ENCODE results near the gene CACNA2D3. TPM values are rescaled to one million over a fixed set of nuclear protein-coding genes. Genes with fewer than 3 reads are reported as not detected.

Gene CACNA2D3
- total and polyA plus RNA-seq, 5 donors = 29.2 to 64.5 (median 42.4) TPM

GRCh38 chr3:54660714-54661132, 538.4 kb downstream of the CACNA2D3 start:
- 38% methylated on average over 9 of the region's 9 CpGs for WGBS
- intact Hi-C loops (cut with DNase I) = no loop called here
- no peak overlapping the region for H3K4me3 ChIP-seq (ENCODE audit: low read length)

GRCh38 chr3:54661151-54661550, 538.8 kb downstream of the CACNA2D3 start:
- Histone ChIP-seq H3K9me3 (ENCODE audit: control insufficient read depth, low read length) (no peaks in the 10 kb centered on the region), H3K27me3 (ENCODE audit: control insufficient read depth, insufficient read depth) (no peaks in the 10 kb centered on the region), H3K4me1 (ENCODE audit: control insufficient read depth, insufficient read depth, low read length) (no peaks in the 10 kb centered on the region), H3K4me3 (ENCODE audit: low read length) (no peak overlapping the region), H3K27ac (ENCODE audit: low read length) (peak overlapping the region; percentile 32)
- DNase-seq = no peak
- WGBS = 55% methylated on average over 3 of the region's 3 CpGs
- ATAC-seq = no peak
- intact Hi-C loops (cut with DNase I) = no loop called here

More at GRCh38 chr3:54660714-54661132, 538.4 kb downstream of the CACNA2D3 start:
- Histone ChIP-seq H3K9me3 (ENCODE audit: control insufficient read depth, low read length) (no peaks in the 10 kb centered on the region), H3K27me3 (ENCODE audit: control insufficient read depth, insufficient read depth) (no peaks in the 10 kb centered on the region), H3K27ac (ENCODE audit: low read length) (peak overlapping the region; percentile 32), H3K4me1 (ENCODE audit: control insufficient read depth, insufficient read depth, low read length) (no peaks in the 10 kb centered on the region)
- DNase-seq (peak; percentile 37 to 63 (median 57)), ATAC-seq (peak; percentile 69 to 79)

GRCh38 chr3:54663501-54664011, 541.2 kb downstream of the CACNA2D3 start:
- no peak overlapping the region for H3K4me3 ChIP-seq (ENCODE audit: low read length)
- H3K27me3 ChIP-seq (ENCODE audit: control insufficient read depth, insufficient read depth) = no peaks in the 10 kb centered on the region
- intact Hi-C loops (cut with DNase I) = no loop called here
- ATAC-seq (no peak), DNase-seq (no peak)
- H3K9me3 ChIP-seq (ENCODE audit: control insufficient read depth, low read length) = no peaks in the 10 kb centered on the region
- WGBS = 86% methylated on average over 4 of the region's 4 CpGs
- no peak overlapping the region for H3K27ac ChIP-seq (ENCODE audit: low read length)
- H3K4me1 ChIP-seq (ENCODE audit: control insufficient read depth, insufficient read depth, low read length) = no peaks in the 10 kb centered on the region

GRCh38 chr3:54665016-54665600, 542.8 kb downstream of the CACNA2D3 start:
- WGBS = 88% methylated on average over 8 of the region's 8 CpGs
- DNase-seq (no peak), ATAC-seq (no peak)
- intact Hi-C loops (cut with DNase I) = no loop called here
- no peak overlapping the region for H3K27ac ChIP-seq (ENCODE audit: low read length)
- no peak overlapping the region for H3K4me3 ChIP-seq (ENCODE audit: low read length)
- no peaks in the 10 kb centered on the region for H3K27me3 ChIP-seq (ENCODE audit: control insufficient read depth, insufficient read depth)
- no peaks in the 10 kb centered on the region for H3K9me3 ChIP-seq (ENCODE audit: control insufficient read depth, low read length)
- no peaks in the 10 kb centered on the region for H3K4me1 ChIP-seq (ENCODE audit: control insufficient read depth, insufficient read depth, low read length)

- Histone ChIP-seq H3K9me3 (ENCODE audit: control insufficient read depth, low read length) (no peaks in the 10 kb centered on the region), H3K4me1 (ENCODE audit: control insufficient read depth, insufficient read depth, low read length) (peaks cover 7% of the 10 kb centered on the region), H3K27me3 (ENCODE audit: control insufficient read depth, insufficient read depth) (no peaks in the 10 kb centered on the region), H3K27ac (ENCODE audit: low read length) (no peak overlapping the region), H3K4me3 (ENCODE audit: low read length) (no peak overlapping the region)
- DNase-seq (no peak), ATAC-seq (no peak)
- intact Hi-C loops (cut with DNase I) = no loop called here
- 84% methylated on average over 3 of the region's 3 CpGs for WGBS
Observed at GRCh38 chr3:54668236-54668635, 545.9 kb downstream of the CACNA2D3 start.

GRCh38 chr3:54670201-54671000, 548.0 kb downstream of the CACNA2D3 start:
- H3K4me1 ChIP-seq (ENCODE audit: control insufficient read depth, insufficient read depth, low read length) = peaks cover 7% of the 10 kb centered on the region
- H3K4me3 ChIP-seq (ENCODE audit: low read length) = no peak overlapping the region
- no peaks in the 10 kb centered on the region for H3K27me3 ChIP-seq (ENCODE audit: control insufficient read depth, insufficient read depth)
- intact Hi-C loops (cut with DNase I) = no loop called here
- H3K9me3 ChIP-seq (ENCODE audit: control insufficient read depth, low read length) = no peaks in the 10 kb centered on the region
- ATAC-seq (no peak), DNase-seq (no peak)
- H3K27ac ChIP-seq (ENCODE audit: low read length) = no peak overlapping the region
- WGBS = 80% methylated on average over 8 of the region's 8 CpGs

- intact Hi-C loops (cut with DNase I) = no loop called here
- ATAC-seq (no peak), DNase-seq (no peak)
- Histone ChIP-seq H3K4me1 (ENCODE audit: control insufficient read depth, insufficient read depth, low read length) (peaks cover 7% of the 10 kb centered on the region), H3K27me3 (ENCODE audit: control insufficient read depth, insufficient read depth) (no peaks in the 10 kb centered on the region), H3K27ac (ENCODE audit: low read length) (no peak overlapping the region), H3K4me3 (ENCODE audit: low read length) (no peak overlapping the region), H3K9me3 (ENCODE audit: control insufficient read depth, low read length) (no peaks in the 10 kb centered on the region)
- 17% methylated on average over 2 of the region's 2 CpGs for WGBS
Observed at GRCh38 chr3:54671511-54671910, 549.2 kb downstream of the CACNA2D3 start.

DNA sequence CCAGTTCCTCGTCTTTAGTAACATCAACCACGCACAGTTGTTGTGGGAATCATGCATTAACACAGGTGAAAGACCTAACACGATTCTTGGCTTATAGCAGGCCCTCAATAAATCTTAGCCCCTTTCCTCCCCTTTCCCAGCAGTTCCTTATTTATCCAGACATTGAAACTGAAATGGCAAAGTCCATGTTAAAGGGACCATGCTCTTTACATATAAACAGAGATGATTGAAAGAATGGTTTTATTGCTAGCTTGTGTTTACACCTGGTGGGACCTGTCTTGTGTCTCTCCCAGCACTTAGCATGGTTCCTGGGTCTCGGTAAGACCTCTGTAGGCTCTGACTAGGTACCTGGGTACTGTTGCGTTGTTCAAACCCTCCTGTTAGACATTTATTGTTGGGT, 553.7 kb downstream of the CACNA2D3 start:
- Histone ChIP-seq H3K27me3 (ENCODE audit: control insufficient read depth, insufficient read depth) (no peaks in the 10 kb centered on the region), H3K9me3 (ENCODE audit: control insufficient read depth, low read length) (no peaks in the 10 kb centered on the region)
- WGBS = 86% methylated on average over 5 of the region's 5 CpGs

DNA sequence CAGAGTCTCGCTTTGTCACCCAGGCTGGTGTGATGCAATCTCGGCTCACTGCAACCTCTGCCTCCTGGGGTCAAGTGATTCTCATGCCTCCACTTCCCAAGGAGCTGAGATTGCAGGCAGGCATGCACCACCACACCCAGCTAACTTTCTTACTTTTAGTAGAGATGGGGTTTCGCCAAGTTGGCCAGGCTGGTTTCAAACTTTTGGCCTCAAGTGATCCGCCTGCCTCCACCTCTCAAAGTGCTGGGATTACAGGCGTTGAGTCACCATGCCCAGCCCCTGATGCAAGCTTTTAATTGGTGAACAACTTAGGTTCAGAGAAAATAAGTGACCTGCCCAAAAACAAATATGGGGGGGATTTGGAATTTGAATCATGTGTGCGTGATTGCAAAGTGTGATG, 559.4 kb downstream of the CACNA2D3 start:
- intact Hi-C loops (cut with DNase I) = no loop called here
- Histone ChIP-seq H3K4me1 (ENCODE audit: control insufficient read depth, insufficient read depth, low read length) (no peaks in the 10 kb centered on the region), H3K27ac (ENCODE audit: low read length) (no peak overlapping the region), H3K9me3 (ENCODE audit: control insufficient read depth, low read length) (no peaks in the 10 kb centered on the region), H3K4me3 (ENCODE audit: low read length) (no peak overlapping the region), H3K27me3 (ENCODE audit: control insufficient read depth, insufficient read depth) (no peaks in the 10 kb centered on the region)
- DNase-seq (no peak), ATAC-seq (no peak)
- WGBS = 92% methylated on average over 6 of the region's 6 CpGs

More for the DNA sequence above, 553.7 kb downstream of the CACNA2D3 start:
- H3K27ac ChIP-seq (ENCODE audit: low read length) = no peak overlapping the region
- intact Hi-C loops (cut with DNase I) = no loop called here
- no peak for DNase-seq
- H3K4me3 ChIP-seq (ENCODE audit: low read length) = no peak overlapping the region
- H3K4me1 ChIP-seq (ENCODE audit: control insufficient read depth, insufficient read depth, low read length) = peaks cover 7% of the 10 kb centered on the region
- no peak for ATAC-seq

- intact Hi-C loops (cut with DNase I) = no loop called here
- WGBS = 87% methylated on average over 2 of the region's 2 CpGs
Observed at GRCh38 chr3:54685213-54685612, 562.9 kb downstream of the CACNA2D3 start.

GRCh38 chr3:54691289-54691771, 569.0 kb downstream of the CACNA2D3 start:
- Histone ChIP-seq H3K4me1 (ENCODE audit: control insufficient read depth, insufficient read depth, low read length) (no peaks in the 10 kb centered on the region), H3K4me3 (ENCODE audit: low read length) (no peak overlapping the region), H3K27me3 (ENCODE audit: control insufficient read depth, insufficient read depth) (no peaks in the 10 kb centered on the region), H3K27ac (ENCODE audit: low read length) (no peak overlapping the region), H3K9me3 (ENCODE audit: control insufficient read depth, low read length) (no peaks in the 10 kb centered on the region)
- peak; percentile 18 to 56 (median 48) for DNase-seq
- ATAC-seq = peak; percentile 37 to 69
- WGBS = 36% methylated on average over 2 of the region's 2 CpGs
- intact Hi-C loops (cut with DNase I) = no loop called here

More at GRCh38 chr3:54685213-54685612, 562.9 kb downstream of the CACNA2D3 start:
- ATAC-seq (no peak), DNase-seq (no peak)
- no peaks in the 10 kb centered on the region for H3K27me3 ChIP-seq (ENCODE audit: control insufficient read depth, insufficient read depth)
- H3K9me3 ChIP-seq (ENCODE audit: control insufficient read depth, low read length) = no peaks in the 10 kb centered on the region
- H3K27ac ChIP-seq (ENCODE audit: low read length) = no peak overlapping the region
- no peak overlapping the region for H3K4me3 ChIP-seq (ENCODE audit: low read length)
- H3K4me1 ChIP-seq (ENCODE audit: control insufficient read depth, insufficient read depth, low read length) = no peaks in the 10 kb centered on the region
